Renal pelvis (tissue), 4 donors: ENCODE measurements around the gene PRRC2C. TPM values are rescaled to one million over a fixed set of nuclear protein-coding genes. Genes with fewer than 3 reads are reported as not detected.
A peak's percentile ranks its signal among the peaks of the same experiment; 100 is the strongest.
"Not testable (repeated sequence)": the region's sequence is repeated elsewhere in the genome, so short reads cannot be mapped to it uniquely, and the experiment has no call there.

ENCODE experiments used
- DNase-seq: peaks from one replicate; pipeline ENCODE4 v3.0.0-alpha.2; 2013
- polyA plus RNA-seq, 3 donors: library from polyadenylated mRNA; unstranded; fragments of 120-200 nt; gene quantifications; one replicate each; pipeline ENCODE4 v1.2.1, GENCODE V29; 2013; ENCODE audit not compliant: insufficient read length in 3 of 3

The PRRC2C gene
- polyA plus RNA-seq, 3 donors = 125 to 147 (median 135) TPM

- no peak for DNase-seq
Measured at GRCh38 chr1:171488190-171488929, 3.0 kb downstream of the PRRC2C start.

GRCh38 chr1:171494076-171494475 lies 8.7 kb downstream of the PRRC2C start:
- DNase-seq = peak; percentile 5

- no peak for DNase-seq
Measured at GRCh38 chr1:171495444-171495843, 10.1 kb downstream of the PRRC2C start.

GRCh38 chr1:171500304-171500703 lies 15.0 kb downstream of the PRRC2C start:
- DNase-seq = no peak

GRCh38 chr1:171500803-171501202 lies 15.5 kb downstream of the PRRC2C start:
- DNase-seq = no peak

- DNase-seq = no peak
Measured at GRCh38 chr1:171501305-171502024, 16.1 kb downstream of the PRRC2C start.

GRCh38 chr1:171506525-171507304 lies 21.4 kb downstream of the PRRC2C start:
- peak; percentile 7 for DNase-seq

- DNase-seq = no peak
Measured at GRCh38 chr1:171507435-171507834, 22.1 kb downstream of the PRRC2C start.

GRCh38 chr1:171509191-171509590 lies 23.9 kb downstream of the PRRC2C start:
- no peak for DNase-seq

- no peak for DNase-seq
Measured at GRCh38 chr1:171513743-171514142, 28.4 kb downstream of the PRRC2C start.

- no peak for DNase-seq
Measured at GRCh38 chr1:171515299-171515698, 30.0 kb downstream of the PRRC2C start.

GRCh38 chr1:171515741-171516140 lies 30.4 kb downstream of the PRRC2C start:
- DNase-seq = no peak

GRCh38 chr1:171521567-171521966 lies 36.2 kb downstream of the PRRC2C start:
- no peak for DNase-seq

GRCh38 chr1:171530676-171531075 lies 45.3 kb downstream of the PRRC2C start:
- no peak for DNase-seq

GRCh38 chr1:171532520-171532919 lies 47.2 kb downstream of the PRRC2C start:
- DNase-seq = no peak

GRCh38 chr1:171545523-171545922 lies 60.2 kb downstream of the PRRC2C start:
- no peak for DNase-seq

- no peak for DNase-seq
Measured at GRCh38 chr1:171550050-171550449, 64.7 kb downstream of the PRRC2C start.

GRCh38 chr1:171550598-171551100 lies 65.3 kb downstream of the PRRC2C start:
- DNase-seq = not testable (repeated sequence)

GRCh38 chr1:171553960-171554359 lies 68.6 kb downstream of the PRRC2C start:
- DNase-seq = not testable (repeated sequence)

GRCh38 chr1:171563675-171564074 lies 78.3 kb downstream of the PRRC2C start:
- no peak for DNase-seq

- DNase-seq = peak; percentile 1
Measured at GRCh38 chr1:171566467-171566866, 81.1 kb downstream of the PRRC2C start.

- no peak for DNase-seq
Measured at GRCh38 chr1:171570295-171570694, 85.0 kb downstream of the PRRC2C start.
